ENCODE results near the gene PCNX1.
"Not testable (repeated sequence)": the region's sequence is repeated elsewhere in the genome, so short reads cannot be mapped to it uniquely, and the experiment has no call there.

PCNX1 gene

DNA sequence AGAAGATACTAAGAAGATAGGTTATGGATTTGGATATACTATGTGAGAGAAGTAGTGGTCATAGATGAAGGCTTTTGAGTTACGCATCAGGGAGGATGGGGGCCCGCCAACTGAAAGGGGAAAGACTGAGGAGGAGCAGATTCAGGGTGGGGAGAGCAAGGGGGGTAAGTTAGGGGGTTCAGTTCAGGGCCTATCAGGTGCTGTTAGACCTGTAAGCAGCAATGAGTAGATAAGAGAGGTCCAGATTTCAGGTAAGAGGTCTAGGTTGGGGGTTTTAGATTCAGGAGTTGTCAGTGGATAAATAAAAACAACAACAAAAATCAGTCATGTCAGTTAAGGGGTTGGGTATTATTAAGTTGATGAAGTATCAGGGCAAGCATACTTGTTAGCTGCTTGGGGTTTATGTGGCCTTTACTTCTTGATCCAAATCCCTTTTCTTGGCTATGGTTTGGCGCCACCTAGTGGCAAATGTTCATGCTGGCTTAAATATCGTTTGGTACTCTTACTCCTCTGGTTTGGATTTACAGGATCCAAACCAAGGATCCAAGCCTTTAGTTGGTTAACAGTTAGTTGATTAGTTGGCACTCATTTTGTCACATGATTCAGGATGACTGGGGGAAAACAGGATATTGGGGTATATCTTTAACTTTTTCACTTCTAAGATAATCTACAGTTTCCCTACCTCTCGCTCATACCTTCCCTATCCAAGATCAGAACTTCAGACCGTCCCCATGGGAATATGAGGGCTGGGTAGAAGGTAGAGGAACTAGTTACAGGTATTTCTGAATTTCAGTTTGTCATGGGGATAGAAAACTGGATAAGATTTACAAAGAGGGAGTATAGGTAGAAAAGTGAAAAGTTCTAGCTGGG lies 65.1 kb downstream of the PCNX1 start:
- DNase-seq: no peak

- DNase-seq: no peak
Observed at GRCh38 chr14:70976591-70976990, 69.3 kb downstream of the PCNX1 start.

DNA sequence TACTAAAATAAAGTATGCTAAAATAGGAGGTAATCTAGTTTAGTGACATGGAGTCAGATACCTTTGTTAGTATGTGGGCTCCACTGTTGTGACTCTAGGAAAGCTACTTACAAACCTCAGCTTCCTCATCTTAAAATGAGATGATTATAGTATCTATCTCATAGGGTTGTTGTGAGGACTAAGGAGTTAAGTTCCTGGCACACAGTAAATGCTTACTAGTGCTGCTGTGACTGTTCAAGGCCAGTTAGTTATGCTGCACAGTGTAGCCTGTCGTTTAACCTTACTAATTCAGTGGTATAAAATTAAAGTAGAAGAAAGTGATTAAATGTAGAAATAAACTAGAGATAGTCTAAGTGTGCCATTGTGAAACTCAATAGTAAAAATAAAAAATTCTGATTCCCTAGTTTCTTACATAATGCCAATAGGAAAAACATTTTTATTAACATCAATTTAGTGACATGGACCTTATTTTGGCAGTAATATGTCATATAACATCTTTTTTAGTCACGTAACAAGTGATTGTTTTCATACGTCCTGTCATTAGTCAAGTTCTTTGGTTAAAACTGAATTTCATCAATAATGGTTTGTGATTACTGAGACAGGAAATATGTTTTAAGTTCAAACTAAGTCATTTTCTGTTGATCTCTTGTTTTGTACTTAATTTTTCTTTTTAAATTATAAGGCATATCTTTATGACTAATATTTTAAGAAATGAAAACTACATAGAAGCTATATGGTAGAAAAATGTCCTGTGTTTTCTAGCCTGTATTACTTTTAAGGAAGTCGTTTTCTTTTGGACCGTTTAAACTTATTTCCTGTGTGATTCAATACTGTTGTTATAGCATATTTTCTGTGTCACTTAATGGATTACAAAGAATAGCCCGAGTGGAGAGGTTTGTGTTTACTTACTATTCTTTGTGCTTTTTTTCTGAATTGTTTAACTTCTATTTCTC lies 74.0 kb downstream of the PCNX1 start:
- DNase-seq: no peak

GRCh38 chr14:70982200-70982599 lies 74.9 kb downstream of the PCNX1 start:
- DNase-seq: no peak

DNA sequence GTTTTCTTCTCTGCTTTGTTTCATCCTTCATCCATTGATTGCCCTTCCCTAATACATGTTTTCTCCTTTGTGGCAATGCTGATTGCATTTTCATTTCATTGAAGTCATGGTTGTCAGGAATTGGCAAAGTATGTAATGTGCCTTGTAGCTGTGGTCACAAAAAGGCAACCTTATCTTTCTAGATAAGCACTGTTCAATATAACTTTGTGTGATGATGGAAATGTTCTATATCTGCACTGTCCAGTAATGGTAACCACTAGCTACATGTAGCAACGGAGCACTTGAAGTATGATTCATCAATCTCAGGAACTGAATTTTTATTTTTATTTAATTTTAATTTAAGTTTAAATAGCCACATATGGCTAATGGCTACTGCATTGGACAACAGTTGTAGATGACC lies 79.8 kb downstream of the PCNX1 start:
- DNase-seq: no peak

DNA sequence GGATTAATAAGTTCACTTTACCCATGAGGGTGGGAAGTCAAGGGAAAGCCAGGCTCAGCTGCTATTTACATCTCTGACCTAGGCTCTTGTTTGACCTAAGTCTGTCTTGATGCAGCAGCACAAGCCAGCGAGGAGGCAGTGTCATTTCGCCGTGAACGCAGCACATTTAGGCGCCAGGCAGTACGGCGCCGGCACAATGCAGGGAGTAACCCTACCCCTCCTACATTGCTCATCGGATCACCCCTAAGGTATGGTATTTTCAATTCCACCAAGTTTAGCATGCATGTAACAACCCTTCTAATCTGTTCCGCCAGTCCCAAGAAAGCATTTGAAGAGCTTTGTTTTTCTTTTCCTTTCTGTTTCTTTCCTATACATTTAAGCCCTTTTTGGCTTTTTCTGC lies 81.2 kb downstream of the PCNX1 start:
- DNase-seq: no peak

DNA sequence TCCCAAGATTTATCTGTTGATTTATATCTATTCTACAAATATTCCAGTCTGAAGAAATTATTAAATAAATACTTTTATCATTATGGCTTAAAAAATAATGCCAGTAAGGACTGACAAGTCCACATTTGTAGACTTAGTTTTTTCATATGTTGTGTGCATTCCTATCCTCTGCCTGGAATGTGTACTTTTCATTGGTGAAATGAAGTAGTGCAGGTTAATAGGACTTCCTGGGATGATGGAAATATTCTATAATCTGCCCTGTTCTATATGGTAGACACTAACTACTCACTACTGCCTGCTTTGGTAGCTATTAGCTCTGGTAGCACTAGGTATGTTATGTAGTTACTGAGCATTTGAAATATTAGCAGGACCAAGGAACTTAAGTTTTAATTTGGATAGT lies 86.7 kb downstream of the PCNX1 start:
- no peak for DNase-seq

GRCh38 chr14:70995211-70995610 lies 88.0 kb downstream of the PCNX1 start:
- no peak for DNase-seq

GRCh38 chr14:70995671-70996070 lies 88.4 kb downstream of the PCNX1 start:
- no peak for DNase-seq

DNA sequence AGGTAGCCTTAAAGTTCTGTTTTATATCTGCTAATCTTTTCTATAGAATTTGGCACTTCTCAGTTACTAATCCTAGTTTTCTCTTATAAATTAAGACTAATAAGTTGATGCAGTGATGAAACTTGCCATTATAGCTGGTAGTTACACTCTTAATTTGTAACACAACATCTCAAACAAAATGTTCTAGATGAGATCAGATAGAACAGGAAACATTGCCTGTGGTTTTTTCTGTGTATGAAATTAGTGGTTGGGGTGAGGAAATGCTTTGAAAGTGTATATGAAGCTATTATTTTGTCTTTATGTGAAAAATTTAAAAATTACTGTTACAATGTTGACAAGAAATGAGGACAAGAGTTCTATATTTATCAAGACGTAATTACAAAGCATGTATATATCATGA lies 91.9 kb downstream of the PCNX1 start:
- DNase-seq: no peak

DNA sequence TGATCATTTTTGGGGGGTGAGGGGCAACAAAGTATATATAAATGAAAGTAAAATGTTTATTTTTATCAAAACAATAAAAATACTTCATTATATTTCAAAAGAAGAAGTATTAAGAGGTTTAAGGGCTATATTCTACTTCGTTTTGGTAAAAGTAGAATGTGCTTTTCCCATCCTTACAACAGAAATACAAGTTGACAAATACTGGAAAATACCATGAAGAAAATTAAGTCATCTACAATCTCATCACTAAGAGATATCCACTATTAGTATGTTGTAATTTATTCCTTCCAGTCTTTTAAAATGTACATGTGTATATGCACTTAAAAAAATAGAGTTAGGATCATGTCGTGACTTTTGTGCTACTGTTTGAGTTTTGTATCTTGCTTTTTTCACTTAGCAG lies 92.8 kb downstream of the PCNX1 start:
- no peak for DNase-seq

DNA sequence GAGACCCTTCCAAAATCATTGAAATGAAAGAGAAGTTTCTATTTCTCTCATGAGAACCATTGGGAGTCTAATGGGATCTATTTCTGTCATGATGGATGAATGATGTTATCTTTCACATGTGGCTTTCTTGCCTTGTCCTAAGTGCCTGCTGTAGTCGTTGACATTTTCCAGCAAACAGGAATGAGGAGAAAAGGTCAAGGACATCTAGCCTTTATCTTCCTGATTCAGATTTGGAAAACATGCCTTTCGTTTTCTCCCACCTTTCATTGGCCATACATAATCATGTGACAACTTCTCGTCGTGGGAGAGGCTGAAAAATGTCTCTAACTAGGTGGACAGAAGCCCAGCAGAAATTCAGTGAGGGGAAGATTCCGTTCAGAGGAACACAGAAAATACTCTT lies 94.5 kb downstream of the PCNX1 start:
- no peak for DNase-seq

DNA sequence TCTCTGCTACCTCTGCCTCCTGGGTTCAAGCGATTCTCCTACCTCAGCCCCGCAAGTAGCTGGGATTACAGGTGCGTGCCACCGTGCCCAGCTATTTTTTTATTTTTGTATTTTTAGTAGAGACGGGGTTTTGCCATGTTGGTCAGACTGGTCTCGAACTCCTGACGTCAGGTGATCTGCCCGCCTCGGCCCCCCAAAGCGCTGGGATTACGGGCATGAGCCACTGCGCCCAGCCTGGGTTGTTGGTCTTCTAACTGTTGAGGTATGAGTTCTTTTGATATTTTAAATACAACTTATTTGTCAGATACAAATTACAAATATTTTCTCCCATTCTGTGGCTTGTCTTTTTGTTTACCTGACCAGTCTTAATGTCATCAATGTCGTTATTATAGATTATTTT lies 95.9 kb downstream of the PCNX1 start:
- DNase-seq: no peak

- no peak for DNase-seq
Observed at GRCh38 chr14:71004481-71004880, 97.2 kb downstream of the PCNX1 start.

DNA sequence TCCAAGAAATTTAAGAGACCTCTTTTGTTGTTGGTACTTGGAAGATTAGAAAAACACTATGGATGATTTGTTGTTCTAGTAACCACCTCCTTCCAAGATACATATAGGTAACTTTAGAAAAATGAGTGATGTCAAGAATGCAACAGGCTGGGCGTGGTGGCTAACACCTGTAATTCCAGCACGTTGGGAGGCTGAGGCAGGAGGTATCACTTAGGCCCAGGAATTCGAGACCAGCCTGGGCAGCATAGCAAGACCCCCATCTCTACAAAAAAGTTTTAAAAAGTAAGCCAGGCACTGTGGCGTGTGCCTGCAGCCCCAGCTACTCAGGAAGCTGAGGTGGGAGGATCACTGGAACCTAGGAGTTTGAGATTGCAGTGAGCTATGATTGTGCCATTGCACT lies 97.8 kb downstream of the PCNX1 start:
- no peak for DNase-seq

DNA sequence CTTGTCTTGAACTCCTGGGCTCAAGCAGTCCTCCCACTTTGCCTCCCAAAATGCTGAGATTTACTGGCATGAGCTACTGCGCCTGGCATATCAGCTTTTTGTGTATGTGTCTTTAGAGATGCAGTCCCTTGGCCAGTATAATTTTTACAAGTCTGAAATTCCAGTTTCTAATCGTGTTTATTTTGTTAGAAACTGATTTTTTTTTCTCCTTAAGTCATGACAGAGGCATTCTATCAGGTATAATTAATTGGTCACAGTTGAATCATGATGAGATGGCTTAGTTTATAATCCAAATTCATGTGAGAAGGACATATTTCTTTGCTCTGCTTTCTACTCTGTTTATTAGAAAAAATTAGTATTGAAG lies 98.9 kb downstream of the PCNX1 start:
- DNase-seq: no peak

GRCh38 chr14:71011479-71011878 lies 104.2 kb downstream of the PCNX1 start:
- no peak for DNase-seq

- DNase-seq: no peak
Observed at GRCh38 chr14:71012888-71013287, 105.6 kb downstream of the PCNX1 start.

GRCh38 chr14:71013551-71014192 lies 106.4 kb downstream of the PCNX1 start:
- no peak for DNase-seq

GRCh38 chr14:71019917-71020316 lies 112.7 kb downstream of the PCNX1 start:
- not testable (repeated sequence) for DNase-seq

DNA sequence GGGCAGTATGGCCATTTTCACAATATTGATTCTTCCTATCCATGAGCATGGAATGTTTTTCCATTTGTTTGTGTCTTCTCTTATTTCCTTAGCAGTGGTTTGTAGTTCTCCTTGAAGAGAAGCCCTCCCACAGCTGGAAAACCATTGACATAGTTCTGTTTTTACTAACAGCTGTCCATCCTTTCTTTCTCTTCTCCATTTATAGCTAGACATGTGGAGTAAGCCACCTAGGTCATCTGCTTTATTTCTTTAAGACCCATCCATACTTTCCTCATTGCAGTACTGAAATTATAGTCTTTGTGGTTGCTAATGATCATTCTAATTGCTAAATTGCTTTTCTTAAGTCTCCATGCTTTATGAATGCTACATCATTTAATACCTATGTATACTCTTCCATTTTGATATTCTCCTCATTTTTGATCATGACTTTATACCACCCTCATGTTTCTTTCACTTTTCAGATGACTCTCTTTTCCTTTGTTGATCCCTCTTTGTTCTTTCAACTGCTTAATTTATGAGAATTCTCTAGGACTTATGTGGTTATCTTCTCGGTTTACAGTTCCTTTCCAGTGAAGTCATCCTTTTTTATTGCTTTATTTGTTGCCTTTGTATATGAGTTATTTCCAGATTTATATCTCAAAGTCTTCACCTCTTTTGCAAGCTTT lies 114.2 kb downstream of the PCNX1 start:
- DNase-seq: no peak

DNA sequence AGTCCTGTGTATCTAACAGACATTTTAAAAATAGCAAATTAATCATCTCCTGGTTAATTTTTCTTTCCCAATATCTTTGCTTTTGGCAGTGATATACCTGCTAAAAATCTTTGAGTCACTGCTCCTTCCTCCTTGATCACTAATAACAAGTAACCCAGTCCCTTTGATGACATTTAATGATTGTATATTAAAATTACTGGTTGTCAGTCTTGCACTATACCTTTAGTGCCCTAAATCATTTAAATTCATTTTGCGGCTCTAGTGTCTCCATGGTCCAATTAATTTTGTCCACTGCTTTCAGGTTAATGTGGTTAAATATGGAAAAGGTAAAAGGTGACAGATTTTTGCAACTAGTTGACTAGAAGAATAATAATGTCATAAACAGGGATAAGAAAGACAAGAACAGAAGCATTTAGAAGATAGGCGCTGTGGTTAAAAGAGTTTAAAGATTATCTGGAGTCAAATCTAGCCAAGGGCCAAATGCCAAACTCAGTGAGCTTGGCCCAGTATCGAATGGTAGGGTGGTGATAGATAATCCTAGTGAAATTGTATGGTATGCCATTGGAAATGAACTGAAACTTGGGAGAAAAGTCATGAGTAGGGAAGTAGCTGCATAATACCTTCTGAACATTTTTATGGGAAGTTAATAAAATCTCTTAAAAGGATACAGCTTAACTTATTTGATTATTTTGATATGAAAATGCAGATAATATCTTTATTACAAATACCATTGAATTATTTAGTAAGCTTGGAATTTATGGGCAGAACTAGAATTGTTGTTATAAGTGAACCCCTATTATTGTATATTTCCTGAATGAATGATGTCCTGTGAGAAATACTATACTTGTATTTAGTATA lies 115.0 kb downstream of the PCNX1 start:
- no peak for DNase-seq

Data from SIG-M5 (cell line).